Liver (tissue), 9 donors: ENCODE results near the gene PTPN12. TPM values are rescaled to one million over a fixed set of nuclear protein-coding genes. Genes with fewer than 3 reads are reported as not detected.

Source experiments
- DNase-seq: peaks from one replicate; pipeline ENCODE4 v3.0.0-alpha.2; 2017; ENCODE audit warnings: low spot score
- H3K27ac ChIP-seq, 2 donors: one replicate each; pipeline ENCODE4 v1.7.0; 2013; ENCODE audit warnings: inconsistent platforms in 2 of 2, low read length in 2 of 2, control low read depth in 1 of 2, low read depth in 1 of 2, mild to moderate bottlenecking in 1 of 2
- H3K27me3 ChIP-seq, 4 donors: one replicate each; pipeline versions ENCODE4 v1.6.1 to v1.7.0; 2013; ENCODE audit warnings: low read length in 3 of 4, inconsistent platforms in 1 of 4, mild to moderate bottlenecking in 1 of 4, moderate library complexity in 1 of 4; ENCODE audit not compliant: control insufficient read depth in 4 of 4, insufficient read depth in 4 of 4
- H3K36me3 ChIP-seq, 4 donors: one replicate each; pipeline versions ENCODE4 v1.6.1 to v1.7.0; 2013; ENCODE audit warnings: low read length in 3 of 4, mild to moderate bottlenecking in 3 of 4, low read depth in 1 of 4, moderate library complexity in 1 of 4; ENCODE audit not compliant: control insufficient read depth in 4 of 4, insufficient read depth in 3 of 4
- H3K4me1 ChIP-seq, 4 donors: one replicate each; pipeline versions ENCODE4 v1.6.1 to v1.7.0; 2013; ENCODE audit warnings: low read length in 3 of 4, mild to moderate bottlenecking in 3 of 4, moderate library complexity in 1 of 4; ENCODE audit not compliant: control insufficient read depth in 4 of 4, insufficient read depth in 4 of 4
- H3K4me3 ChIP-seq, 3 donors: one replicate each; pipeline versions ENCODE4 v1.6.1 to v1.7.0; 2013; ENCODE audit warnings: low read length in 3 of 3, control low read depth in 1 of 3, low read depth in 1 of 3, mild to moderate bottlenecking in 1 of 3
- H3K9ac ChIP-seq, 2 donors: one replicate each; pipeline ENCODE4 v1.7.0; 2013; ENCODE audit warnings: low read length in 2 of 2, mild to moderate bottlenecking in 2 of 2, moderate library complexity in 2 of 2, control low read depth in 1 of 2, low read depth in 1 of 2
- H3K9me3 ChIP-seq, 4 donors: one replicate each; pipeline versions ENCODE4 v1.6.1 to v1.7.0; 2013; ENCODE audit warnings: low read length in 3 of 4; ENCODE audit not compliant: control insufficient read depth in 4 of 4
- ATF3 ChIP-seq: IDR thresholded peaks from 2 replicates; pipeline ENCODE4 v1.6.1; 2016; ENCODE audit warnings: antibody characterized with exemption
- CTCF ChIP-seq: fragments of 150-350 bp; IDR thresholded peaks from 2 replicates; pipeline ENCODE4 v1.5.1; 2017; ENCODE audit warnings: improper control_type of control experiment, low read depth, low read length; ENCODE audit not compliant: missing input control
- EGR1 ChIP-seq, 2 donors: IDR thresholded peaks; 2 replicates each; pipeline ENCODE4 v1.6.1; 2016 to 2018; ENCODE audit warnings: antibody characterized with exemption in 2 of 2, low read depth in 2 of 2
- FOXA1 ChIP-seq: IDR thresholded peaks from 2 replicates; pipeline ENCODE4 v1.6.1; 2016; ENCODE audit warnings: antibody characterized with exemption
- FOXA2 ChIP-seq: IDR thresholded peaks from 2 replicates; pipeline ENCODE4 v1.6.1; 2016; ENCODE audit warnings: antibody characterized with exemption
- GABPA ChIP-seq, 2 donors: IDR thresholded peaks in 1 of 2; conservative IDR thresholded peaks in 1 of 2; 2 replicates each; pipeline ENCODE4 v1.6.1; 2016; ENCODE audit warnings: antibody characterized with exemption in 2 of 2, mild to moderate bottlenecking in 1 of 2, moderate library complexity in 1 of 2
- HNF4A ChIP-seq, 2 donors: conservative IDR thresholded peaks; 2 replicates each; pipeline ENCODE4 v1.6.1; 2016; ENCODE audit warnings: antibody characterized with exemption in 2 of 2, mild to moderate bottlenecking in 2 of 2
- HNF4G ChIP-seq: IDR thresholded peaks from 2 replicates; pipeline ENCODE4 v1.6.1; 2016; ENCODE audit warnings: antibody characterized with exemption
- JUND ChIP-seq, 2 donors: IDR thresholded peaks; 2 replicates each; pipeline ENCODE4 v1.6.1; 2016; ENCODE audit warnings: antibody characterized with exemption in 2 of 2
- MAX ChIP-seq: IDR thresholded peaks from 2 replicates; pipeline ENCODE4 v1.6.1; 2016; ENCODE audit warnings: antibody characterized with exemption
- NR2F2 ChIP-seq: IDR thresholded peaks from 2 replicates; pipeline ENCODE4 v1.6.1; 2016; ENCODE audit warnings: antibody characterized with exemption
- RAD21 ChIP-seq, 2 donors: IDR thresholded peaks; 2 replicates each; pipeline ENCODE4 v1.6.1; 2016; ENCODE audit warnings: antibody characterized with exemption in 2 of 2, mild to moderate bottlenecking in 2 of 2
- REST ChIP-seq: IDR thresholded peaks from 2 replicates; pipeline ENCODE4 v1.6.1; 2016; ENCODE audit warnings: antibody characterized with exemption, mild to moderate bottlenecking
- RXRA ChIP-seq, 2 donors: IDR thresholded peaks; 2 replicates each; pipeline ENCODE4 v1.6.1; 2017 to 2018; ENCODE audit warnings: antibody characterized with exemption in 2 of 2, mild to moderate bottlenecking in 1 of 2
- SP1 ChIP-seq: IDR thresholded peaks from 2 replicates; pipeline ENCODE4 v1.6.1; 2018; ENCODE audit warnings: antibody characterized with exemption, mild to moderate bottlenecking
- TAF1 ChIP-seq: conservative IDR thresholded peaks from 2 replicates; pipeline ENCODE4 v1.6.1; 2016; ENCODE audit warnings: antibody characterized with exemption, mild to moderate bottlenecking
- YY1 ChIP-seq: IDR thresholded peaks from 2 replicates; pipeline ENCODE4 v1.6.1; 2016; ENCODE audit warnings: antibody characterized with exemption, mild to moderate bottlenecking
- ZBTB33 ChIP-seq: IDR thresholded peaks from 2 replicates; pipeline ENCODE4 v1.6.1; 2016; ENCODE audit warnings: antibody characterized with exemption
- WGBS: extraction: QIAGEN DNeasy Blood & Tissue Kit; methylation state at CpG from one replicate; pipeline ENCODE4 v1.1.7; 2013; 5-methylcytosine and 5-hydroxymethylcytosine counted together
- polyA plus RNA-seq, 2 donors: library from polyadenylated mRNA; stranded (reverse) in 1 of 2; unstranded in 1 of 2; fragments of 200-250 nt in 1 of 2; fragments of >200 nt in 1 of 2; fragmentation: Nextera tagmentation in 1 of 2; extraction: Ambion mirVana in 1 of 2; gene quantifications; one replicate each; pipeline versions ENCODE4 v1.2.1 to v1.2.3, GENCODE V29; 2013 to 2015
- total RNA-seq, 2 donors: library from RNA; depleted of rRNA; stranded (reverse); fragments of >200 nt; gene quantifications; one replicate each; pipeline ENCODE4 v1.2.3, GENCODE V29; 2014
- donor health status: healthy.
- donor health status: healthy.
- donor health status: healthy.
- donor health status: healthy.
- donor health status: healthy.

The PTPN12 gene
- total and polyA plus RNA-seq, 4 donors, result 10.1 to 18.6 (median 15.3) TPM

- WGBS, result 3% methylated on average over 30 of the region's 30 CpGs
- DNase-seq, result peak; percentile 69
- Histone ChIP-seq H3K27ac (peak overlapping the region; percentile 92 to 97), H3K9ac (peak overlapping the region; percentile 88 to 96), H3K36me3 (no peaks in the 10 kb centered on the region), H3K4me1 (peaks cover 0 to 10% (median 6%) of the 10 kb centered on the region in 4 donors), H3K27me3 (no peaks in the 10 kb centered on the region), H3K9me3 (no peaks in the 10 kb centered on the region), H3K4me3 (peak overlapping the region; percentile 85 to 97 (median 95))
- peak in 1 of 2 donors; percentile 57 for TF ChIP-seq EGR1 (IDR thresholded peaks at IDR 0.05; ENCODE audit: low read depth in 2 of 2)
- TF ChIP-seq ATF3, result no peak
- peak; percentile 94 for TF ChIP-seq NR2F2
- no peak for TF ChIP-seq CTCF
- TF ChIP-seq HNF4A (conservative IDR thresholded peaks at IDR 0.05), result peak in 1 of 2 donors; percentile 41
- TF ChIP-seq RXRA (IDR thresholded peaks at IDR 0.05), result peak in 1 of 2 donors; percentile 26
- TF ChIP-seq REST, result peak; percentile 44
- peak; percentile 51 to 65 for TF ChIP-seq RAD21 (IDR thresholded peaks at IDR 0.05)
- TF ChIP-seq HNF4G, result no peak
- TF ChIP-seq FOXA1, result no peak
- TF ChIP-seq ZBTB33, result no peak
- peak; percentile 7 for TF ChIP-seq YY1
- TF ChIP-seq FOXA2, result no peak
- no peak for TF ChIP-seq TAF1
- TF ChIP-seq GABPA (IDR thresholded peaks at IDR 0.05 in 1 of 2, conservative IDR thresholded peaks at IDR 0.05 in 1 of 2), result peak; percentile 64 to 76
- peak; percentile 59 for TF ChIP-seq SP1
- TF ChIP-seq JUND (IDR thresholded peaks at IDR 0.05), result no peak
- no peak for TF ChIP-seq MAX
Observed at GRCh38 chr7:77538281-77539212, 1.5 kb downstream of the PTPN12 start.
